ENCODE measurements around the gene HSF5. TPM values are rescaled to one million over a fixed set of nuclear protein-coding genes. Genes with fewer than 3 reads are reported as not detected.
A peak's percentile ranks its signal among the peaks of the same experiment; 100 is the strongest.

Gene HSF5
- total and polyA plus RNA-seq, 12 donors: 0.03 to 0.11 (median 0.06) TPM; not detected in 8

- no peaks in the 10 kb centered on the region for H3K27me3 ChIP-seq
- TF ChIP-seq CTCF (IDR thresholded peaks at IDR 0.05): no peak
- no peak for TF ChIP-seq POLR2A (IDR thresholded peaks at IDR 0.05)
- 76 to 84% (median 80%) methylated on average over 3 of the region's 3 CpGs for WGBS, 4 donors
- no peak overlapping the region for H3K4me3 ChIP-seq
- no peaks in the 10 kb centered on the region for H3K4me1 ChIP-seq (replicated peaks in 1 of 2)
- no peak overlapping the region for H3K27ac ChIP-seq
- H3K9me3 ChIP-seq (replicated peaks in 1 of 3): no peaks in the 10 kb centered on the region
- intact Hi-C loops (cut with DNase I): no loop called here
- H3K36me3 ChIP-seq (replicated peaks in 1 of 2): no peaks in the 10 kb centered on the region
- DNase-seq: peak in 1 of 7 donors; percentile 40
These were observed 111.1 kb downstream of the HSF5 start for GRCh38 chr17:58377093-58377601.

- no peak for DNase-seq
- Histone ChIP-seq H3K27me3 (no peaks in the 10 kb centered on the region), H3K36me3 (replicated peaks in 1 of 2) (no peaks in the 10 kb centered on the region), H3K27ac (no peak overlapping the region), H3K9me3 (replicated peaks in 1 of 3) (no peaks in the 10 kb centered on the region), H3K4me3 (no peak overlapping the region), H3K4me1 (replicated peaks in 1 of 2) (no peaks in the 10 kb centered on the region)
- WGBS, 4 donors: 60 to 66% (median 62%) methylated on average over 4 of the region's 4 CpGs
- TF ChIP-seq POLR2A (IDR thresholded peaks at IDR 0.05) (no peak), CTCF (IDR thresholded peaks at IDR 0.05) (no peak)
- intact Hi-C loops (cut with DNase I): no loop called here
These were observed 111.7 kb downstream of the HSF5 start for GRCh38 chr17:58376472-58377000.

DNA sequence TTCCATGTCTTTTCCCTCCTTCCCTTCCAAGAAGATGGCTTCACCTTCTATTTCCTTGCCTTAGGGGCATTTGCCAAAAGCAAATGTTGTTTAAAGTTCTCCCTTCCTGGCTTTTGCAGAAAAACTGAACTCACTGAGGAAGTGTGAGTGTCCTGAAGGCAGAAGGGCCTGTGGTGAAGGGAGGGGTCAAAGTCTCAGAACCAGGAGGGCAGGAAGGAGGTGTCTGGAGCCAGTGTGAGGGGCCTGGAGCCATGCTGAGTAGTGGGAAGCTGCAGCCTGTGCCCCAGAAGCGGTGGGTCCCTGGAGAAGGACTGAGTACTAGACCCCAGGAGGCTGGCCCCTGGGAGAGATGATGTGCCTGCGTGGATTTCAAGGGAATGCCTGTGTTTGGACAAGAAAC, 112.4 kb downstream of the HSF5 start:
- no peaks in the 10 kb centered on the region for H3K4me1 ChIP-seq (replicated peaks in 1 of 2)
- no peaks in the 10 kb centered on the region for H3K36me3 ChIP-seq (replicated peaks in 1 of 2)
- TF ChIP-seq POLR2A (IDR thresholded peaks at IDR 0.05) (no peak), CTCF (IDR thresholded peaks at IDR 0.05) (no peak)
- 78 to 89% (median 84%) methylated on average over 2 of the region's 2 CpGs for WGBS, 4 donors
- H3K27me3 ChIP-seq: no peaks in the 10 kb centered on the region
- no peak overlapping the region for H3K4me3 ChIP-seq
- no peak for DNase-seq
- intact Hi-C loops (cut with DNase I): no loop called here
- no peak overlapping the region for H3K27ac ChIP-seq
- no peaks in the 10 kb centered on the region for H3K9me3 ChIP-seq (replicated peaks in 1 of 3)

GRCh38 chr17:58375256-58375655, 113.0 kb downstream of the HSF5 start:
- intact Hi-C loops (cut with DNase I): no loop called here
- H3K4me3 ChIP-seq: no peak overlapping the region
- 65 to 82% (median 76%) methylated on average over 5 of the region's 5 CpGs for WGBS, 4 donors
- DNase-seq: no peak
- no peak overlapping the region for H3K27ac ChIP-seq
- no peaks in the 10 kb centered on the region for H3K36me3 ChIP-seq (replicated peaks in 1 of 2)
- H3K4me1 ChIP-seq (replicated peaks in 1 of 2): no peaks in the 10 kb centered on the region
- no peak for TF ChIP-seq POLR2A (IDR thresholded peaks at IDR 0.05)
- no peak for TF ChIP-seq CTCF (IDR thresholded peaks at IDR 0.05)
- H3K27me3 ChIP-seq: no peaks in the 10 kb centered on the region
- H3K9me3 ChIP-seq (replicated peaks in 1 of 3): no peaks in the 10 kb centered on the region
